Measurements from ENCODE around the gene ABCA6.

The ABCA6 gene

GRCh38 chr17:69069226-69069750 is 72.4 kb downstream of the ABCA6 start:
- no peak overlapping the region for H3K4me2 ChIP-seq (ENCODE audit: insufficient read depth, low read length, poor library complexity, severe bottlenecking)
- WGBS, 2 donors (ENCODE audit: extremely low coverage in 2 of 2, insufficient read length in 2 of 2, insufficient replicate concordance in 1 of 2), result no CpG with 5 or more reads among the region's 5 CpGs
- no peak overlapping the region for H2AK5ac ChIP-seq (ENCODE audit: low read depth, low read length)

GRCh38 chr17:69067274-69068047 is 74.2 kb downstream of the ABCA6 start:
- no peak for DNase-seq (ENCODE audit: low spot score)
- Histone ChIP-seq H3K36me3 (replicated peaks in 1 of 2; ENCODE audit: control insufficient read depth in 2 of 2, insufficient read depth in 2 of 2, low read length in 2 of 2) (no peaks in the 10 kb centered on the region), H3K27me3 (ENCODE audit: control insufficient read depth in 3 of 3, insufficient read depth in 3 of 3, low read depth in 1 of 3, low read length in 3 of 3) (no peaks in the 10 kb centered on the region), H4K8ac (ENCODE audit: low read depth, low read length) (no peak overlapping the region), H3K14ac (ENCODE audit: low read length) (no peak overlapping the region), H3K4me2 (ENCODE audit: insufficient read depth, low read length, poor library complexity, severe bottlenecking) (no peak overlapping the region), H3K4me1 (ENCODE audit: control insufficient read depth in 2 of 2, insufficient read depth in 1 of 2, low read depth in 1 of 2, low read length in 2 of 2) (peaks cover 4 to 5% of the 10 kb centered on the region in 2 donors), H2AK5ac (ENCODE audit: low read depth, low read length) (no peak overlapping the region), H3K23ac (ENCODE audit: low read depth, low read length, poor library complexity) (no peak overlapping the region), H2BK5ac (ENCODE audit: low read length) (no peak overlapping the region), H3K9ac (ENCODE audit: low read depth, low read length, poor library complexity) (no peak overlapping the region), H3K18ac (ENCODE audit: low read length) (no peak overlapping the region), H4K91ac (ENCODE audit: low read depth, low read length, poor library complexity) (no peak overlapping the region), H2BK120ac (ENCODE audit: low read depth, low read length) (no peak overlapping the region), H3K4ac (ENCODE audit: low read length) (no peak overlapping the region), H2AFZ (ENCODE audit: low read length) (no peak overlapping the region), H3K27ac (replicated peaks; ENCODE audit: low read length) (no peak overlapping the region), H3K4me3 (ENCODE audit: low read length in 2 of 2) (no peak overlapping the region), H2BK15ac (ENCODE audit: low read length) (no peak overlapping the region), H3K9me3 (replicated peaks in 1 of 2; ENCODE audit: control insufficient read depth in 2 of 2, insufficient read depth in 1 of 2, low read depth in 1 of 2, low read length in 2 of 2) (no peaks in the 10 kb centered on the region), H2BK12ac (ENCODE audit: low read length) (no peak overlapping the region), H3K79me1 (ENCODE audit: low read depth, low read length) (no peaks in the 10 kb centered on the region)
- no CpG with 5 or more reads among the region's 4 CpGs for WGBS, 2 donors (ENCODE audit: extremely low coverage in 2 of 2, insufficient read length in 2 of 2, insufficient replicate concordance in 1 of 2)

More at GRCh38 chr17:69069226-69069750, 72.4 kb downstream of the ABCA6 start:
- peaks cover 4 to 5% of the 10 kb centered on the region in 2 donors for H3K4me1 ChIP-seq (ENCODE audit: control insufficient read depth in 2 of 2, insufficient read depth in 1 of 2, low read depth in 1 of 2, low read length in 2 of 2)
- no peak overlapping the region for H4K8ac ChIP-seq (ENCODE audit: low read depth, low read length)
- H2BK120ac ChIP-seq (ENCODE audit: low read depth, low read length), result no peak overlapping the region
- H4K91ac ChIP-seq (ENCODE audit: low read depth, low read length, poor library complexity), result no peak overlapping the region
- no peaks in the 10 kb centered on the region for H3K27me3 ChIP-seq (ENCODE audit: control insufficient read depth in 3 of 3, insufficient read depth in 3 of 3, low read depth in 1 of 3, low read length in 3 of 3)
- no peak overlapping the region for H3K4ac ChIP-seq (ENCODE audit: low read length)
- no peak overlapping the region for H2BK12ac ChIP-seq (ENCODE audit: low read length)
- H3K9ac ChIP-seq (ENCODE audit: low read depth, low read length, poor library complexity), result peak overlapping the region; percentile 30
- H3K4me3 ChIP-seq (ENCODE audit: low read length in 2 of 2), result no peak overlapping the region
- H3K23ac ChIP-seq (ENCODE audit: low read depth, low read length, poor library complexity), result no peak overlapping the region
- no peak overlapping the region for H3K27ac ChIP-seq (replicated peaks; ENCODE audit: low read length)
- no peaks in the 10 kb centered on the region for H3K36me3 ChIP-seq (replicated peaks in 1 of 2; ENCODE audit: control insufficient read depth in 2 of 2, insufficient read depth in 2 of 2, low read length in 2 of 2)
- H2BK5ac ChIP-seq (ENCODE audit: low read length), result no peak overlapping the region
- no peaks in the 10 kb centered on the region for H3K79me1 ChIP-seq (ENCODE audit: low read depth, low read length)
- no peak overlapping the region for H2BK15ac ChIP-seq (ENCODE audit: low read length)
- peak overlapping the region; percentile 56 for H2AFZ ChIP-seq (ENCODE audit: low read length)
- no peak overlapping the region for H3K14ac ChIP-seq (ENCODE audit: low read length)
- H3K9me3 ChIP-seq (replicated peaks in 1 of 2; ENCODE audit: control insufficient read depth in 2 of 2, insufficient read depth in 1 of 2, low read depth in 1 of 2, low read length in 2 of 2), result no peaks in the 10 kb centered on the region
- no peak for DNase-seq (ENCODE audit: low spot score)
- no peak overlapping the region for H3K18ac ChIP-seq (ENCODE audit: low read length)

- Histone ChIP-seq H2BK120ac (ENCODE audit: low read depth, low read length) (no peak overlapping the region), H3K27ac (replicated peaks; ENCODE audit: low read length) (no peak overlapping the region), H4K91ac (ENCODE audit: low read depth, low read length, poor library complexity) (no peak overlapping the region), H2BK5ac (ENCODE audit: low read length) (no peak overlapping the region), H3K4me3 (ENCODE audit: low read length in 2 of 2) (no peak overlapping the region), H3K4me2 (ENCODE audit: insufficient read depth, low read length, poor library complexity, severe bottlenecking) (no peak overlapping the region), H4K8ac (ENCODE audit: low read depth, low read length) (no peak overlapping the region), H2BK15ac (ENCODE audit: low read length) (no peak overlapping the region), H3K14ac (ENCODE audit: low read length) (no peak overlapping the region), H3K23ac (ENCODE audit: low read depth, low read length, poor library complexity) (no peak overlapping the region), H3K18ac (ENCODE audit: low read length) (no peak overlapping the region), H3K9ac (ENCODE audit: low read depth, low read length, poor library complexity) (no peak overlapping the region), H2AK5ac (ENCODE audit: low read depth, low read length) (no peak overlapping the region), H3K4me1 (ENCODE audit: control insufficient read depth in 2 of 2, insufficient read depth in 1 of 2, low read depth in 1 of 2, low read length in 2 of 2) (peaks cover 4 to 5% of the 10 kb centered on the region in 2 donors), H3K4ac (ENCODE audit: low read length) (no peak overlapping the region), H3K79me1 (ENCODE audit: low read depth, low read length) (no peaks in the 10 kb centered on the region), H2BK12ac (ENCODE audit: low read length) (no peak overlapping the region), H2AFZ (ENCODE audit: low read length) (no peak overlapping the region), H3K36me3 (replicated peaks in 1 of 2; ENCODE audit: control insufficient read depth in 2 of 2, insufficient read depth in 2 of 2, low read length in 2 of 2) (no peaks in the 10 kb centered on the region), H3K27me3 (ENCODE audit: control insufficient read depth in 3 of 3, insufficient read depth in 3 of 3, low read depth in 1 of 3, low read length in 3 of 3) (no peaks in the 10 kb centered on the region), H3K9me3 (replicated peaks in 1 of 2; ENCODE audit: control insufficient read depth in 2 of 2, insufficient read depth in 1 of 2, low read depth in 1 of 2, low read length in 2 of 2) (no peaks in the 10 kb centered on the region)
- no CpG with 5 or more reads among the region's 7 CpGs for WGBS, 2 donors (ENCODE audit: extremely low coverage in 2 of 2, insufficient read length in 2 of 2, insufficient replicate concordance in 1 of 2)
- DNase-seq (ENCODE audit: low spot score), result no peak
Observed at GRCh38 chr17:69066482-69066881, 75.2 kb downstream of the ABCA6 start.

GRCh38 chr17:69065113-69065512 is 76.6 kb downstream of the ABCA6 start:
- Histone ChIP-seq H3K36me3 (replicated peaks in 1 of 2; ENCODE audit: control insufficient read depth in 2 of 2, insufficient read depth in 2 of 2, low read length in 2 of 2) (no peaks in the 10 kb centered on the region), H4K91ac (ENCODE audit: low read depth, low read length, poor library complexity) (no peak overlapping the region), H3K14ac (ENCODE audit: low read length) (no peak overlapping the region), H3K4me2 (ENCODE audit: insufficient read depth, low read length, poor library complexity, severe bottlenecking) (no peak overlapping the region), H3K4ac (ENCODE audit: low read length) (no peak overlapping the region), H3K79me1 (ENCODE audit: low read depth, low read length) (no peaks in the 10 kb centered on the region), H2BK120ac (ENCODE audit: low read depth, low read length) (no peak overlapping the region), H3K9ac (ENCODE audit: low read depth, low read length, poor library complexity) (no peak overlapping the region), H3K18ac (ENCODE audit: low read length) (no peak overlapping the region), H3K9me3 (replicated peaks in 1 of 2; ENCODE audit: control insufficient read depth in 2 of 2, insufficient read depth in 1 of 2, low read depth in 1 of 2, low read length in 2 of 2) (no peaks in the 10 kb centered on the region), H3K27me3 (ENCODE audit: control insufficient read depth in 3 of 3, insufficient read depth in 3 of 3, low read depth in 1 of 3, low read length in 3 of 3) (no peaks in the 10 kb centered on the region), H3K4me1 (ENCODE audit: control insufficient read depth in 2 of 2, insufficient read depth in 1 of 2, low read depth in 1 of 2, low read length in 2 of 2) (peaks cover 4 to 15% of the 10 kb centered on the region in 2 donors), H3K27ac (replicated peaks; ENCODE audit: low read length) (no peak overlapping the region), H2AFZ (ENCODE audit: low read length) (no peak overlapping the region), H2BK5ac (ENCODE audit: low read length) (no peak overlapping the region), H2AK5ac (ENCODE audit: low read depth, low read length) (no peak overlapping the region), H2BK15ac (ENCODE audit: low read length) (no peak overlapping the region), H4K8ac (ENCODE audit: low read depth, low read length) (no peak overlapping the region), H3K23ac (ENCODE audit: low read depth, low read length, poor library complexity) (no peak overlapping the region), H2BK12ac (ENCODE audit: low read length) (no peak overlapping the region), H3K4me3 (ENCODE audit: low read length in 2 of 2) (no peak overlapping the region)
- DNase-seq (ENCODE audit: low spot score), result no peak

Measured in neuronal stem cell (in vitro differentiated cells).